ENCODE results near the gene CHCHD4. TPM values are rescaled to one million over a fixed set of nuclear protein-coding genes. Genes with fewer than 3 reads are reported as not detected.

Gene CHCHD4
- total and polyA plus RNA-seq, 2 of the 13 experiments (the other 11 are each of a cell fraction or from before 2014, with no cell fraction given), result 15.8 to 24.1 TPM

DNA sequence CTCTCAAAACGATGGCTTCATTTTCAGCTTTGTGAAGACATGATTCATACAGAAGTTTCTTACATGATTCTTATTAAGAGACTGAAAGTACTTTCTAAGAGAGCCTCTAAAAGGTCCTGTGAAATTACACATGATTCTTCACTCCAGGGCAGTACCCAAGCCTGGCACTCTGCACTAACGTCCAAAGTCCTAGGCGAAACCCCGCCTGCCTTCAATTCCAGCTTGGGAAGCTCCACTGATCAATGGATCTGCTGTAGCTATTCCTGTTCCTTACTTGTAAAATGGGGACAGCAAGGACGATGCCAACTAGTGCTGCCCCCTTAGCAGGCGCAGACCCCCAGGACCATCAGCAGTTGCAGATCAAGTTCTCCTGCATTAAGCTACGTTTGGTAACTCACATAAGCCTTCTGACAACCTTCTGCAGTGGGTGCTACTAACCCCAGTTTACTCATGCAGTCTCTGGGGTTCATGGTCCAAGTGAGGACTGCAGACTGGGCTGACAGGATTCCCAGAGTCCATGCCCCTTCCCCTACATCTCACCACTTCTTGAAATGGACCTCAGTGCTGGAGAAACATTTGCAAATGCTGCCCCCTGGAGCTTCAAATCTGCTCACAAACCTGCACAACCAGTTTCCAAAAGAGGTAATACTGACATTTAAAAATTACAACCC is 10.6 kb downstream of the CHCHD4 start (continued):
- TF ChIP-seq ZBTB33 (CRISPR knock-in tag; IDR thresholded peaks at IDR 0.05) (0 out of 2 replicates have a peak, but pooled peaks have one; percentile 13), RARA (CRISPR knock-in tag; IDR thresholded peaks at IDR 0.05) (0 out of 2 replicates have a peak, but pooled peaks have one; percentile 18), ZNF18 (CRISPR knock-in tag; IDR thresholded peaks at IDR 0.05; ENCODE audit: insufficient replicate concordance) (no peak), POGZ (CRISPR knock-in tag; IDR thresholded peaks at IDR 0.05) (0 out of 2 replicates have a peak, but pooled peaks have one; percentile 18), MED1 (CRISPR knock-in tag; IDR thresholded peaks at IDR 0.05) (0 out of 2 replicates have a peak, but pooled peaks have one; percentile 38), ZNF143 (CRISPR knock-in tag; IDR thresholded peaks at IDR 0.05) (no peak), CC2D1A (CRISPR knock-in tag; IDR thresholded peaks at IDR 0.05) (no peak), ZNF335 (CRISPR knock-in tag; IDR thresholded peaks at IDR 0.05) (no peak), ZFP90 (CRISPR knock-in tag; IDR thresholded peaks at IDR 0.05; ENCODE audit: borderline replicate concordance) (no peak)
- TF ChIP-seq, protein P1, sequence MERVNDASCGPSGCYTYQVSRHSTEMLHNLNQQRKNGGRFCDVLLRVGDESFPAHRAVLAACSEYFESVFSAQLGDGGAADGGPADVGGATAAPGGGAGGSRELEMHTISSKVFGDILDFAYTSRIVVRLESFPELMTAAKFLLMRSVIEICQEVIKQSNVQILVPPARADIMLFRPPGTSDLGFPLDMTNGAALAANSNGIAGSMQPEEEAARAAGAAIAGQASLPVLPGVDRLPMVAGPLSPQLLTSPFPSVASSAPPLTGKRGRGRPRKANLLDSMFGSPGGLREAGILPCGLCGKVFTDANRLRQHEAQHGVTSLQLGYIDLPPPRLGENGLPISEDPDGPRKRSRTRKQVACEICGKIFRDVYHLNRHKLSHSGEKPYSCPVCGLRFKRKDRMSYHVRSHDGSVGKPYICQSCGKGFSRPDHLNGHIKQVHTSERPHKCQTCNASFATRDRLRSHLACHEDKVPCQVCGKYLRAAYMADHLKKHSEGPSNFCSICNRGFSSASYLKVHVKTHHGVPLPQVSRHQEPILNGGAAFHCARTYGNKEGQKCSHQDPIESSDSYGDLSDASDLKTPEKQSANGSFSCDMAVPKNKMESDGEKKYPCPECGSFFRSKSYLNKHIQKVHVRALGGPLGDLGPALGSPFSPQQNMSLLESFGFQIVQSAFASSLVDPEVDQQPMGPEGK (CRISPR knock-in tag; IDR thresholded peaks at IDR 0.05), result no peak
- TF ChIP-seq, protein P2, sequence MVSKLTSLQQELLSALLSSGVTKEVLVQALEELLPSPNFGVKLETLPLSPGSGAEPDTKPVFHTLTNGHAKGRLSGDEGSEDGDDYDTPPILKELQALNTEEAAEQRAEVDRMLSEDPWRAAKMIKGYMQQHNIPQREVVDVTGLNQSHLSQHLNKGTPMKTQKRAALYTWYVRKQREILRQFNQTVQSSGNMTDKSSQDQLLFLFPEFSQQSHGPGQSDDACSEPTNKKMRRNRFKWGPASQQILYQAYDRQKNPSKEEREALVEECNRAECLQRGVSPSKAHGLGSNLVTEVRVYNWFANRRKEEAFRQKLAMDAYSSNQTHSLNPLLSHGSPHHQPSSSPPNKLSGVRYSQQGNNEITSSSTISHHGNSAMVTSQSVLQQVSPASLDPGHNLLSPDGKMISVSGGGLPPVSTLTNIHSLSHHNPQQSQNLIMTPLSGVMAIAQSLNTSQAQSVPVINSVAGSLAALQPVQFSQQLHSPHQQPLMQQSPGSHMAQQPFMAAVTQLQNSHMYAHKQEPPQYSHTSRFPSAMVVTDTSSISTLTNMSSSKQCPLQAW (CRISPR knock-in tag; IDR thresholded peaks at IDR 0.05), result 0 out of 2 replicates have a peak, but pooled peaks have one; percentile 45
- TF ChIP-seq, protein P3, sequence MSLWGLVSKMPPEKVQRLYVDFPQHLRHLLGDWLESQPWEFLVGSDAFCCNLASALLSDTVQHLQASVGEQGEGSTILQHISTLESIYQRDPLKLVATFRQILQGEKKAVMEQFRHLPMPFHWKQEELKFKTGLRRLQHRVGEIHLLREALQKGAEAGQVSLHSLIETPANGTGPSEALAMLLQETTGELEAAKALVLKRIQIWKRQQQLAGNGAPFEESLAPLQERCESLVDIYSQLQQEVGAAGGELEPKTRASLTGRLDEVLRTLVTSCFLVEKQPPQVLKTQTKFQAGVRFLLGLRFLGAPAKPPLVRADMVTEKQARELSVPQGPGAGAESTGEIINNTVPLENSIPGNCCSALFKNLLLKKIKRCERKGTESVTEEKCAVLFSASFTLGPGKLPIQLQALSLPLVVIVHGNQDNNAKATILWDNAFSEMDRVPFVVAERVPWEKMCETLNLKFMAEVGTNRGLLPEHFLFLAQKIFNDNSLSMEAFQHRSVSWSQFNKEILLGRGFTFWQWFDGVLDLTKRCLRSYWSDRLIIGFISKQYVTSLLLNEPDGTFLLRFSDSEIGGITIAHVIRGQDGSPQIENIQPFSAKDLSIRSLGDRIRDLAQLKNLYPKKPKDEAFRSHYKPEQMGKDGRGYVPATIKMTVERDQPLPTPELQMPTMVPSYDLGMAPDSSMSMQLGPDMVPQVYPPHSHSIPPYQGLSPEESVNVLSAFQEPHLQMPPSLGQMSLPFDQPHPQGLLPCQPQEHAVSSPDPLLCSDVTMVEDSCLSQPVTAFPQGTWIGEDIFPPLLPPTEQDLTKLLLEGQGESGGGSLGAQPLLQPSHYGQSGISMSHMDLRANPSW (CRISPR knock-in tag; IDR thresholded peaks at IDR 0.05; ENCODE audit: borderline replicate concordance), result 0 out of 2 replicates have a peak, but pooled peaks have one; percentile 47
- TF ChIP-seq, protein P4, sequence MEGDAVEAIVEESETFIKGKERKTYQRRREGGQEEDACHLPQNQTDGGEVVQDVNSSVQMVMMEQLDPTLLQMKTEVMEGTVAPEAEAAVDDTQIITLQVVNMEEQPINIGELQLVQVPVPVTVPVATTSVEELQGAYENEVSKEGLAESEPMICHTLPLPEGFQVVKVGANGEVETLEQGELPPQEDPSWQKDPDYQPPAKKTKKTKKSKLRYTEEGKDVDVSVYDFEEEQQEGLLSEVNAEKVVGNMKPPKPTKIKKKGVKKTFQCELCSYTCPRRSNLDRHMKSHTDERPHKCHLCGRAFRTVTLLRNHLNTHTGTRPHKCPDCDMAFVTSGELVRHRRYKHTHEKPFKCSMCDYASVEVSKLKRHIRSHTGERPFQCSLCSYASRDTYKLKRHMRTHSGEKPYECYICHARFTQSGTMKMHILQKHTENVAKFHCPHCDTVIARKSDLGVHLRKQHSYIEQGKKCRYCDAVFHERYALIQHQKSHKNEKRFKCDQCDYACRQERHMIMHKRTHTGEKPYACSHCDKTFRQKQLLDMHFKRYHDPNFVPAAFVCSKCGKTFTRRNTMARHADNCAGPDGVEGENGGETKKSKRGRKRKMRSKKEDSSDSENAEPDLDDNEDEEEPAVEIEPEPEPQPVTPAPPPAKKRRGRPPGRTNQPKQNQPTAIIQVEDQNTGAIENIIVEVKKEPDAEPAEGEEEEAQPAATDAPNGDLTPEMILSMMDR (CRISPR knock-in tag; IDR thresholded peaks at IDR 0.05), result peak; percentile 77
- TF ChIP-seq, protein P5, sequence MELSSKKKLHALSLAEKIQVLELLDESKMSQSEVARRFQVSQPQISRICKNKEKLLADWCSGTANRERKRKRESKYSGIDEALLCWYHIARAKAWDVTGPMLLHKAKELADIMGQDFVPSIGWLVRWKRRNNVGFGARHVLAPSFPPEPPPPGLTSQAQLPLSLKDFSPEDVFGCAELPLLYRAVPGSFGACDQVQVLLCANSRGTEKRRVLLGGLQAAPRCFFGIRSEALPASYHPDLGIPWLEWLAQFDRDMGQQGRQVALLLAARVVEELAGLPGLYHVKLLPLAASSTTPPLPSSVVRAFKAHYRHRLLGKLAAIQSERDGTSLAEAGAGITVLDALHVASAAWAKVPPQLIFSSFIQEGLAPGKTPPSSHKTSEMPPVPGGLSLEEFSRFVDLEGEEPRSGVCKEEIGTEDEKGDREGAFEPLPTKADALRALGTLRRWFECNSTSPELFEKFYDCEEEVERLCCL (CRISPR knock-in tag; IDR thresholded peaks at IDR 0.05; ENCODE audit: borderline replicate concordance), result no peak
